Measurements from ENCODE around the gene C3orf62.

- TF ChIP-seq CTCF (IDR thresholded peaks at IDR 0.05; ENCODE audit: low read depth, low read length) (no peak), EZH2phosphoT487 (IDR thresholded peaks at IDR 0.05; ENCODE audit: low read depth) (no peak)
Observed at GRCh38 chr3:49324768-49325167, 47.7 kb upstream of the C3orf62 start.

All from OCI-LY3 (cell line).